MV-4-11 (cell line): ENCODE measurements around the gene WNT11.
"Not testable (repeated sequence)": the region's sequence is repeated elsewhere in the genome, so short reads cannot be mapped to it uniquely, and the experiment has no call there.

Experiments
- DNase-seq: peaks from one replicate; lab custom pipeline; 2025; lab: John Stamatoyannopoulos, UW

The WNT11 gene

DNA sequence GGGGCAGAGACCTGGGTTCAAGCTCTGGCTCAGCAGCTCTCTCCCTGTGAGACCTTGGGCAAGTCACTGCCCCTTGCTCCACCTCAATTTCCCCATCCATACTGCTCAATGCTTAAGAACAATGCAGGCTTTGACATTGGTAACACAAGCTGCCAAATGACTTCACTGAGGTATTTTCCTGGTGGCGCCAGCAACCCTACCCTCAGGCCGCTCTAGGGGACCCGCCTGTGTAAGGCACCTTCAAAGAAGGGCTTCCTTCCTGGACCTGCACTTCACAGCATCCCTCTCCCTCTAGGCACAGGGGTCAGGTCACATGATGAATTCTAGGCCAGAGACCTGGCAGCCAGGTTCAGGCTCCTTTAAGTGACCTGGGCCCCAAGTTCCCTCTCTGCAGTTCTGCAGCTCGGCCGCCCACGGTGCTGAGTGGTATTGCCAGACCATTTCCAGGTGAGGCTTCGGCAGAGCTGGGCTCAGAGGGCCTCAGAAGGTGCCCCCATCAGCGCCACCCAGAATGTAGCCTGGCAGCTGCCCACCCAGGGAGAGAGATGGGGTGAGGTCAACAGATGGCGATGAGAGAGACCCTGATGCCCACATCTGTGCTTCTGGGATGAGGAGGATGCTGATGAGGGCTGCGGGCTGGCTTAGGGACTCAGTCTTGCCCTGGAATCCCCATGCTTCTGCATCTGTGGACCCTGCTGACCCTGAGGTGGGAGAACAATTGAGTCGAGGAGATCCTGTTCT is 4.5 kb downstream of the WNT11 start:
- DNase-seq, result no peak

DNA sequence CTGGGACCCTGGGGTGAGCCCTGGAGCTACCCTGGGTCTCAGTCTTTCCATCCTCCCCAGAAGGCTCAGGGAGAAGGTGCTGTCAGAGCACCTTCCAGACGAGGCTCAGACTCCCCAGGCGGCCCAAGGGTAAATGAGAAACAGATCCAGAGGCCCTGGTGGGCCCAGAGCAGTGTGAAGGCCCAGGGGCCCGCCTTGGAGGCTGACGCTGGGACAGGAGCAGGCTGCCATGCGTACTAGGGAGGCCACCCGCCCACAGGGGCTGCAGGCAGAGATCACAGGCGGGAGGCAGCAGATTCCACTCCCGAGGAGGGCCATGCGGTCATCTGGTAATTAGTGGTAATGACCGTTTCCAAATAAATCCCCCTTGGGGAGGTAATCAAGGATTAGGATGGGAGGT is 5.2 kb downstream of the WNT11 start:
- DNase-seq, result no peak

GRCh38 chr11:76200006-76200940 is 6.0 kb downstream of the WNT11 start:
- DNase-seq, result no peak

DNA sequence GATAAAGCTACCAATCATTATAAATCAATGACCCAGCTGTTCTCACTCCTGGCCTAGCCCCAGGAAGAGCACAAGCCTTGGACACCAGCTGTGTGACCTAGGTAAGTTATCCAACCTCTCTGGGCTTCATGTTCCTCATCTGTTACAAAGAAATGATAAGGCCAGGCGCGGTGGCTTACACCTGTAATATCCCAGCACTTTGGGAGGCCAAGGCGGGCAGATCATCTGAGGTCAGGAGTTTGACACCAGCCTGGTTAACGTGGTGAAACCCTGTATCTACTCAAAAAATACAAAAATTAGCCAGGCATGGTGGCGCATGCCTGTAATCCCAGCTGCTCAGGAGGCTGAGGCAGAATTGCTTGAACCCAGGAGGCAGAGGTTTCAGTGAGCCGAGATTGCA is 7.6 kb downstream of the WNT11 start:
- DNase-seq, result not testable (repeated sequence)

- DNase-seq, result no peak
Observed at GRCh38 chr11:76197941-76198640, 8.2 kb downstream of the WNT11 start.

GRCh38 chr11:76197332-76197731 is 9.0 kb downstream of the WNT11 start:
- DNase-seq, result no peak

GRCh38 chr11:76196849-76197248 is 9.5 kb downstream of the WNT11 start:
- no peak for DNase-seq

DNA sequence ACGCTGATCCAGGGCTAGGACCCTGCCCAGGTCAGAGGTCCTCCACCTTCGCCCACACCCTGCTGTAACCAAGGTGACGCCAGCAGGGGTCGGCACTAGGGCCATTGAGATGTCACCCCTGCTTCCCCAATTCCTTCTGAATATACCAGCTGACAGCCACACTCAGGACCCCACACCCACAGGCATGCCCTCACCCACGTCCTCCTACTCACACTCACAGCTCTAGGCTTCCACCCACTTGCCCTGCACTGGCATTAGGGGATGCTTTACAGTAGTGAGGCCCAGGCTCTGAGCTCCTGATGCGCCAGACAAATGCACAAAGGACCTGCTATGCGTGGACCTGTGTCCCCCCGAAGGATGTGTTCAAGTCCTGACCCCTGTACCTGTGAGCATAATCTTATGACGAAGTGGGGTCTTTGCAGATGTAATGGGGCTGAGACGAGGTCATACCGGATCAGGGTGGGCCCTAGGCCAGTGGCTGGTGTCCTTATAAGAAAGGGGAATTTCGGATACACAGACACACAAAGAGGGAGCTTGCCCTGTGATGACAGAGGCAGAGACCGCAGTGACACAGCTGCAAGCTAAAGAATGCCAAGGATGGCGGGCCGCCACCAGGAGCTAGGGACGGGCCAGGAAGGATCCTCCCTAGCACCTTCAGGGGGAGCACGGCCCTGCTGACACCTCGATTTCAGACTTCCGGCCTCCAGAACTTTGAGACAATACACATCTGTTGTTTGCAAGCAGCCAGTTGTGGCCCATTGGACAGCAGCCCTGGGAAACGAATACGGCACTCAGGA is 11.2 kb downstream of the WNT11 start:
- no peak for DNase-seq

- no peak for DNase-seq
Observed at GRCh38 chr11:76193219-76193618, 13.1 kb downstream of the WNT11 start.

DNA sequence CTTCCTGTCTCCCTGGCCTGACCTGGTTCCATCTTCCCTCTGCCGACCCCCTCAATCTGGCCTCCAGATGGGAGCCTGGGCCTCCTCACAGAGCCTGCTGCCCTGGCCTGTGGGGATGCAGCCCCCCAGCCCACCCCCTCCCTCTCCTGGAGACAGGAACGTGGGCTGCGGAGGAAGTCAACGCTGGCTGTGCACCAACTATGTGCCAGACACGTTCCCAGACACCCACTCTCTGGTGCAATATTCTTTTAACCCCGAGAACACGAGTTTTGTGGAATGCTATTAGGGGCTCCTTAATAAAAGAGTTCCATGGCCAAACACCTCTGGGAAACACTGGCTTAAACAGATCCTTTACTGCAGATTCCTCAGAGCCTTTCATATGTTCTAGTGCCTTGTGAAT is 15.9 kb downstream of the WNT11 start:
- DNase-seq, result no peak

GRCh38 chr11:76189682-76190081 is 16.6 kb downstream of the WNT11 start:
- no peak for DNase-seq

GRCh38 chr11:76188873-76189272 is 17.4 kb downstream of the WNT11 start:
- no peak for DNase-seq

DNA sequence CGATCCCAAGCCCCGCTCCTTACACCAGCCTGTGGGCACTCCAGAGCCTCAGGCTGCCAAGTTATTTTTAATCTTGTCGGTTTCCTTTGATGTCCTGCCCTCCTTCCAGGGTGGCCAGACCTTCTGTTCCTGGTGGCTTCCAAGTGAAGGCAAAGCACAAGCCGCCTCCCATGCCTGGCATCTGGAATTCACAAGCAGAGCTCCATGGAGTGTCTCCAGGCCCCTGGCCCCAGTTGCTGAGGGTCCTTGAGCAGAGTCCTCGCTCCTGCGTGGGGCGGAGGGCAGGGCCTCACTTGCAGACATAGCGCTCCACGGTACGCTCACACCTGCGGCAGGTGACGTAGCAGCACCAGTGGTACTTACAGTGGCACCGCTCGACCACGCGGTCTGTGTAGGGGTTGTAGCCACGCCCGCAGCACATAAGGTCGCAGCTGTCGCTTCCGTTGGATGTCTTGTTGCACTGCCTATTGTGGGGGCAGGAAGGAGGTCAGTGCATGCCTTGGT is 19.5 kb downstream of the WNT11 start:
- DNase-seq, result no peak

- DNase-seq, result no peak
Observed at GRCh38 chr11:76185931-76186401, 20.3 kb downstream of the WNT11 start.

DNA sequence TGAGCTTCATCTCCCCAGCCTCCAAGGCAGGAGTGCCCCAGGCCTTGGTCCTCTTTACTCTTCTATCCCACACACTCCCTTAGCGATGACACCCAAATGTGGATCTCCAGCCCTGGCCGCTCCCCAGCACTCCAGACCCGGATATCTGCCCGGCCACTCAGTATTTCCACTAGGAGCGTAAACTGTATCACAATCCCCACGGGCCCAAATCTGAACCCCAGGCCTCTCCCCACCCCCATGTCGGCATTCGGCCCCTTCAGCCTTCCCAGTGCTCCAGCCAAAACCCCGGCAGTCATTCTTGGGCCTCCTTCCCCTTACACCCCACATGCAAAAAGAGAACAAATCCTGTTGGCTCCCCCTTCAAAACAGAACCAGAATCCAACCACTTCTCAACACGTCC is 20.8 kb downstream of the WNT11 start:
- DNase-seq, result no peak

DNA sequence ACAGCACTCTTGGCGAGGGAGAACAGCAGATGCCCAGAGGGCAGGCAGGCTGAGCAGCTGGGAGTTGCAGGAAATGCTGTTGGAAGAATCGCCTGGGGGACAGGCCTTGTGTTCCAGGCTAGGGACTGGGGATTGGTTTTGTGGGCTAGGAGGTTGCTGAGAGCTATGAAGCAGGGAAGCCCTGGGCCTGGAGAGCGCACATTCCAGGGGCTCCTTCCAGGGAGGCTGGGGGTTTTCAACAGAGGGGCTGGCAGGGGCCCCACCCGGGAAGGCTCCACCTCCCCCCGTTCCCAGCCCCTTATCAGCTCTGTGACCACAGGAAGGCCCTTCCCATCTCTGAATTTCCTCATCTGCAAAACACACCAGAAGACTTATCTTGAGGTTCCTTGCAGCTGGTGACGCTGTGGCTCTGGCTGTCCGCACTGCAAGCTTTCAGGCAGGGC is 21.7 kb downstream of the WNT11 start:
- no peak for DNase-seq

- DNase-seq, result no peak
Observed at GRCh38 chr11:76181371-76181770, 24.9 kb downstream of the WNT11 start.

- DNase-seq, result no peak
Observed at GRCh38 chr11:76179147-76179546, 27.2 kb downstream of the WNT11 start.

DNA sequence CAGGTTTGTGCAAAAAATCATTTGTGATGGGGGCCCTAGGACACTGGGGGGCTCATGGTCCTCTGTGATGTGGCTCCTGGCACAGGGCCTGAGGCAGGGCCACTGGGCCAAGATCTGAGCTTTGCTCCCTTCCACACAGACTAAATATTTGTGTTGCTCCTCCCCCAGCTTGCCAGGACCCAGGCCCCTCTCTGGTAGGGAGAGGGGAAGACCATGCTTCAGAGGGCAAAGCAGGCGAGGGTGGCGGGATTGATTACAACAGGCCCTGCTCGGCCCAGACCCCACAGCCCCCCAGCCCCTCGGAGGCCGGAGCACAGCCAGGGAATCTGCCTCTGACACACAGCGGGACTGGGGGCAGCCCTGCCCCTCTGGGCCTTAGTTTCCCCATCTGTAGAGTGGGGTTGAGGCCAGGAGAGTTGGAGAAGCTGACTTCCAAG is 29.0 kb downstream of the WNT11 start:
- no peak for DNase-seq

DNA sequence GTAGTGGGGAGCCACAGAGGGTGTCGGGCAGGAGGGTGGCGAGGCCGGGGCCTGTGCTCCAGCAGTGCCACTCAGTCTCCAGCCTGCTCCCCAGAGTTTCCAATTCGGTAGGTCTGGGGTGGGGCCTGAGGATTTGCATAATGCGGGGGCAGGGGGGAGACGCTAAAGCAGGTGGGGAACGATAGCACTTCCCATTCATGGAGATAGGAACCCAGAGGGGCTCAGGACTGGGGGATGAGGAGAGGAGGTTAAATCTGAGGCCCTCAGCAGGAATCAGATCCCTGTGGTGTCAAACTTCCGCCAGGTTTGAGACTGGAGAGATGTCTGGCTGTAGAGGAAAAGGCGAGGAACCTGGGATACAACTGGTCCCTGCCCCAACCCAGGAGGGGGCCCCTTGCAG is 29.8 kb downstream of the WNT11 start:
- no peak for DNase-seq

- DNase-seq, result no peak
Observed at GRCh38 chr11:76175783-76176182, 30.5 kb downstream of the WNT11 start.
